Measurements from ENCODE around the gene MEG3. TPM values are rescaled to one million over a fixed set of nuclear protein-coding genes. Genes with fewer than 3 reads are reported as not detected.

The MEG3 gene
- total and polyA plus RNA-seq, 2 donors (not counting 3 experiments of a cell fraction or from before 2014, with no cell fraction given) = 378 to 508 TPM

DNA sequence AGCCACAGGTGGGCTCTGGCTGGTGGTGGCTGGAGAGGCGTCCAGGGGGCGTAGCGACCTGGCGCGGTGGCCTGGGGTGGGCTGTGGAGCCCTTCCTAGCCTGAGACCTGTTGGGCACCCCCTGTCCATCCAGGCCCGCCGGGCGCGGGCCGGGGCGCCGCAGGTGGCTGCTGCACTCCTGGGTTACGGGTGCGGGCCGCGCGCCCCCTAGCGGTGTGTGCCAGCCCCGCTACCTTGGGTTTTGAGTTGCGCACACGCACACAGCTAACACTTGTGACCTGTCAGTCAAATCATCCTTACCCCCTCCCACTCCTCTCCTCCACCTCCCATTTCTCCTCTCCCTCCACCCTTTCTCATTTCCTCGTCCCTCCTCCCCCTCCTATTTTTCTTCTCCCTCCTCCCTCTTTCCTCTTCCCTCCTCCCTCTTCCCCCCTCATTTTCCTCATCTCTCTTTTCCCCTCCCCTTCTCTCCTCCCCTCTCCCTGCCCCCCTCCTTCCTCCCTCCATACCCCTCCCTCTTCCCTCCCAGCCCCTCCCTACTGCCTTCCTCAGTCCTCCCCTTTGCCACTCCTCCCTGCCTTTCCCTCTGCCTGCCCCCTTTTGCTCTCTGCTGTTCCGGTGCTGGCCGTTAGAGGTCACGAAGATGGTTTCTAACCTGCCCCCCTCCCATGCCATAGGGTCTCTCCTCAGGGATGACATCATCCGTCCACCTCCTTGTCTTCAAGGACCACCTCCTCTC, 2.3 kb downstream of the MEG3 start:
- DNase-seq (ENCODE audit: low read depth, low spot score) = peak; percentile 72
- Histone ChIP-seq H3K36me3 (ENCODE audit: control insufficient read depth in 2 of 2, extremely low read depth in 1 of 2, insufficient read depth in 2 of 2, low read length in 2 of 2) (peaks cover 3 to 21% of the 10 kb centered on the region in 2 experiments), H3K27ac (ENCODE audit: insufficient read depth, low read depth, low read length) (no peak overlapping the region), H3K27me3 (ENCODE audit: control insufficient read depth in 2 of 2, insufficient read depth in 2 of 2, low read length in 2 of 2) (peaks cover 0 to 4% of the 10 kb centered on the region in 2 experiments), H3K9ac (replicated peaks; ENCODE audit: extremely low read depth, insufficient read depth, low read length) (peak overlapping the region; percentile 83), H3K9me1 (replicated peaks; ENCODE audit: control insufficient read depth, extremely low read depth, insufficient read depth, low read length) (no peaks in the 10 kb centered on the region), H2AFZ (ENCODE audit: low read depth, low read length) (no peak overlapping the region), H3K79me2 (ENCODE audit: control insufficient read depth, insufficient read depth, low read length) (peaks cover 28% of the 10 kb centered on the region), H4K20me1 (replicated peaks; ENCODE audit: control insufficient read depth, extremely low read depth, insufficient read depth, low read length) (no peaks in the 10 kb centered on the region), H3K4me2 (ENCODE audit: insufficient read depth, low read length) (peak overlapping the region; percentile 52), H3K4me1 (ENCODE audit: control insufficient read depth, extremely low read depth, insufficient read depth, low read length) (no peaks in the 10 kb centered on the region), H3K4me3 (replicated peaks in 1 of 3; ENCODE audit: insufficient read depth in 1 of 3, low read depth in 1 of 3, low read length in 3 of 3) (peak overlapping the region; percentile 67 to 78 (median 72)), H3K9me3 (replicated peaks; ENCODE audit: control insufficient read depth, insufficient read depth, low read length) (no peaks in the 10 kb centered on the region)
- CTCF ChIA-PET = interaction anchor here (0.6 to 1.5 kb wide), 17 partner anchors 118 to 799 kb away, joined by 3 to 16 read pairs (median 5); no protein-coding TSS in a partner anchor
- intact Hi-C loops (cut with micrococcal nuclease) (loop anchor here (1.0 kb wide), 2 partner anchors 165 to 443 kb away; no protein-coding TSS in a partner anchor), dilution Hi-C loops (cut with MboI; ENCODE audit: extremely low pct_ligation_motif_present, low sequenced_read_pairs) (no loop called here)
- no TSS peak for BruUV-seq (replicated peaks)
- FAIRE-seq = no peak
- POLR2A ChIA-PET = interaction anchor here (0.7 kb wide), 1 partner anchor 119 kb away, joined by 5 read pairs; no protein-coding TSS in a partner anchor
- TF ChIP-seq GATA2 (IDR thresholded peaks at IDR 0.05; ENCODE audit: insufficient read depth, insufficient read length, low read depth, low read length) (no peak), POLR2AphosphoS5 (IDR thresholded peaks at IDR 0.05; ENCODE audit: insufficient read depth, low read depth, low read length) (peak; percentile 40)
- TF ChIP-seq, protein P1, sequence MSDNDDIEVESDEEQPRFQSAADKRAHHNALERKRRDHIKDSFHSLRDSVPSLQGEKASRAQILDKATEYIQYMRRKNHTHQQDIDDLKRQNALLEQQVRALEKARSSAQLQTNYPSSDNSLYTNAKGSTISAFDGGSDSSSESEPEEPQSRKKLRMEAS (IDR thresholded peaks at IDR 0.05; ENCODE audit: insufficient read depth, insufficient read length) = no peak
- TF ChIP-seq, protein P2, sequence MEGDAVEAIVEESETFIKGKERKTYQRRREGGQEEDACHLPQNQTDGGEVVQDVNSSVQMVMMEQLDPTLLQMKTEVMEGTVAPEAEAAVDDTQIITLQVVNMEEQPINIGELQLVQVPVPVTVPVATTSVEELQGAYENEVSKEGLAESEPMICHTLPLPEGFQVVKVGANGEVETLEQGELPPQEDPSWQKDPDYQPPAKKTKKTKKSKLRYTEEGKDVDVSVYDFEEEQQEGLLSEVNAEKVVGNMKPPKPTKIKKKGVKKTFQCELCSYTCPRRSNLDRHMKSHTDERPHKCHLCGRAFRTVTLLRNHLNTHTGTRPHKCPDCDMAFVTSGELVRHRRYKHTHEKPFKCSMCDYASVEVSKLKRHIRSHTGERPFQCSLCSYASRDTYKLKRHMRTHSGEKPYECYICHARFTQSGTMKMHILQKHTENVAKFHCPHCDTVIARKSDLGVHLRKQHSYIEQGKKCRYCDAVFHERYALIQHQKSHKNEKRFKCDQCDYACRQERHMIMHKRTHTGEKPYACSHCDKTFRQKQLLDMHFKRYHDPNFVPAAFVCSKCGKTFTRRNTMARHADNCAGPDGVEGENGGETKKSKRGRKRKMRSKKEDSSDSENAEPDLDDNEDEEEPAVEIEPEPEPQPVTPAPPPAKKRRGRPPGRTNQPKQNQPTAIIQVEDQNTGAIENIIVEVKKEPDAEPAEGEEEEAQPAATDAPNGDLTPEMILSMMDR (IDR thresholded peaks at IDR 0.05; ENCODE audit: extremely low read depth in 1 of 2, insufficient read depth in 1 of 2, low read depth in 1 of 2, low read length in 2 of 2) = peak; percentile 74 to 75
